RWPE2 (cell line): Measurements from ENCODE around the gene DNMT3A.

Experiments used
- ATAC-seq: fragments of 200-7000 bp; cut with Tn5 transposase; 3 replicates; pipeline ENCODE4 v1.9.1; 2021; ENCODE audit warnings: low read depth
- DNase-seq: peaks from one replicate; pipeline ENCODE4 v3.0.0-alpha.2; 2020; ENCODE audit warnings: low spot score
- H3K27ac ChIP-seq: fragments of 450-650 bp; 2 replicates; pipeline ENCODE4 v1.5.1; 2017; ENCODE audit warnings: mild to moderate bottlenecking; ENCODE audit not compliant: poor library complexity, severe bottlenecking
- H3K27me3 ChIP-seq: fragments of 250-450 bp; sonication (Bioruptor Pico); 2 replicates; pipeline ENCODE4 v1.5.1; 2021; ENCODE audit warnings: mild to moderate bottlenecking, moderate library complexity; ENCODE audit not compliant: insufficient read depth, poor library complexity, severe bottlenecking
- H3K36me3 ChIP-seq: fragments of 250-450 bp; sonication (Bioruptor Pico); 2 replicates; pipeline ENCODE4 v1.5.1; 2020; ENCODE audit warnings: low read depth, mild to moderate bottlenecking, moderate library complexity
- H3K4me1 ChIP-seq: fragments of 250-450 bp; sonication (Bioruptor Pico); 2 replicates; pipeline ENCODE4 v1.5.1; 2021; ENCODE audit warnings: mild to moderate bottlenecking, moderate library complexity; ENCODE audit not compliant: insufficient read depth, poor library complexity, severe bottlenecking
- H3K4me3 ChIP-seq: fragments of 250-450 bp; sonication (Bioruptor Pico); 2 replicates; pipeline ENCODE4 v1.5.1; 2021; ENCODE audit warnings: mild to moderate bottlenecking, moderate library complexity; ENCODE audit not compliant: severe bottlenecking
- H3K9me3 ChIP-seq: fragments of 250-450 bp; sonication (Bioruptor Pico); 2 replicates; pipeline ENCODE4 v1.5.1; 2021; ENCODE audit warnings: mild to moderate bottlenecking, moderate library complexity; ENCODE audit not compliant: severe bottlenecking
- CTCF ChIP-seq: fragments of 450-650 bp; IDR thresholded peaks from one replicate; pipeline ENCODE4 v1.5.1; 2017; ENCODE audit warnings: mild to moderate bottlenecking, moderate library complexity; ENCODE audit not compliant: poor library complexity, severe bottlenecking

The DNMT3A gene

GRCh38 chr2:25227576-25227975 lies 114.1 kb downstream of the DNMT3A start:
- ATAC-seq (no peak), DNase-seq (no peak)
- Histone ChIP-seq H3K4me1 (no peaks in the 10 kb centered on the region), H3K36me3 (no peaks in the 10 kb centered on the region), H3K27me3 (no peaks in the 10 kb centered on the region), H3K9me3 (no peaks in the 10 kb centered on the region), H3K27ac (no peak overlapping the region), H3K4me3 (no peak overlapping the region)
- no peak for TF ChIP-seq CTCF

- ATAC-seq, result no peak
- Histone ChIP-seq H3K4me1 (no peaks in the 10 kb centered on the region), H3K36me3 (no peaks in the 10 kb centered on the region), H3K4me3 (no peak overlapping the region), H3K27ac (no peak overlapping the region), H3K9me3 (no peaks in the 10 kb centered on the region), H3K27me3 (no peaks in the 10 kb centered on the region)
- no peak for DNase-seq
- TF ChIP-seq CTCF, result no peak
Observed at GRCh38 chr2:25226827-25227226, 114.9 kb downstream of the DNMT3A start.

GRCh38 chr2:25222477-25223121 lies 119.1 kb downstream of the DNMT3A start:
- TF ChIP-seq CTCF, result no peak
- Histone ChIP-seq H3K4me3 (no peak overlapping the region), H3K27ac (no peak overlapping the region), H3K9me3 (no peaks in the 10 kb centered on the region), H3K4me1 (no peaks in the 10 kb centered on the region), H3K36me3 (no peaks in the 10 kb centered on the region), H3K27me3 (no peaks in the 10 kb centered on the region)
- ATAC-seq (no peak), DNase-seq (no peak)

- Histone ChIP-seq H3K9me3 (no peaks in the 10 kb centered on the region), H3K4me1 (no peaks in the 10 kb centered on the region), H3K36me3 (no peaks in the 10 kb centered on the region), H3K27ac (no peak overlapping the region), H3K4me3 (no peak overlapping the region), H3K27me3 (no peaks in the 10 kb centered on the region)
- ATAC-seq, result no peak
- no peak for DNase-seq
- no peak for TF ChIP-seq CTCF
Observed at GRCh38 chr2:25221579-25221978, 120.1 kb downstream of the DNMT3A start.

GRCh38 chr2:25220313-25220712 lies 121.4 kb downstream of the DNMT3A start:
- H3K9me3 ChIP-seq, result no peaks in the 10 kb centered on the region
- H3K4me1 ChIP-seq, result no peaks in the 10 kb centered on the region
- no peak for TF ChIP-seq CTCF
- ATAC-seq (no peak), DNase-seq (no peak)
- no peaks in the 10 kb centered on the region for H3K36me3 ChIP-seq
- no peaks in the 10 kb centered on the region for H3K27me3 ChIP-seq
- H3K4me3 ChIP-seq, result no peak overlapping the region
- no peak overlapping the region for H3K27ac ChIP-seq
